HG03558 (cell line): Measurements from ENCODE around the gene SASH3.

Source experiments
- ATAC-seq: cut with Tn5 transposase; IDR thresholded peaks from one replicate; pipeline ENCODE4 v1.9.1; 2021; ENCODE audit warnings: moderate number of reproducible peaks; ENCODE audit not compliant: unreplicated experiment; ENCODE audit errors: extremely low read depth

SASH3 gene

GRCh38 chrX:129802863-129803262 is 23.1 kb downstream of the SASH3 start:
- no peak for ATAC-seq

- no peak for ATAC-seq
Measured at GRCh38 chrX:129804806-129805205, 25.1 kb downstream of the SASH3 start.

- ATAC-seq = no peak
Measured at GRCh38 chrX:129808158-129808828, 28.5 kb downstream of the SASH3 start.

DNA sequence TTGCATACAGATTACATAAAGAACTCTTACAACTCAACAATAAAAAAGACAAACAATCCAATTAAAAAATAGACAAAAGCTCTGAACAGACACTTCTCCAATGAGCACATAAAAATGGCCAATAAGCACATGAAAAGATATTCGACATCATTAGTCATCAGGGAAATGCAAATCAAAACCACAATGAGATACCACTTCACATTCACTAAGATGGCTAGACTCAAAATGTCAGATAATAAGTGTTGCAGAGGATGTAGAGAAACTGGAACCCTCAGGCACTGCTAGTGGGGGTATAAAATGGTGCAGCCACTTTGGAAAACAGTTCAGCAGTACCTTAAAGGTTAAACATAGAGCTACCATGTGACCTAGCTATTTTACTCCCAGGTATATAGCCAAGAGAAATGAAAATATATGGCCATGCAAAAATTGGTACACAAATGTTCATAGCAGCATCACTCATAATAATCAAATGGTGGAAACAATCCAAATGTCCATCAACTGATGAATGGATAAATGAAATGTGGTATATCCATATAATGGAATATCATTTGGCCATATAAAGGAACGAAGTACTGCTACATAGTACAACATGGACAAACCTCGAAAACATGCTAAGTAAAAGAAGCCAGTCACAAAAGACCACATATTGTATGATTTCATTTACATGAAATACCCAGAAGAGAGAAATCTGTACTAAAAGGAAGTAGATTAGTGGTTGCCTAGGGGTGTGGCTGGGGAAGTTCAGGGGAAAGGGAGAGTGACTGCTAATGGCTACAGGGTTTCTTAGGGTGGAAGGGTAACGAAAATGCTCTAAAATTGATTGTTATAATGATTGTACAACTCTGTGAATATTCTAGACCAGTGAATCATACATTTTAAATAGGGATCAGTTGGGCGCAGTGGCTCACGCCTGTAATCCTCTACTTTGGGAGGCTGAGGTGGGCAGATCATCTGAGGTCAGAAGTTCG is 29.4 kb downstream of the SASH3 start:
- ATAC-seq = no peak

DNA sequence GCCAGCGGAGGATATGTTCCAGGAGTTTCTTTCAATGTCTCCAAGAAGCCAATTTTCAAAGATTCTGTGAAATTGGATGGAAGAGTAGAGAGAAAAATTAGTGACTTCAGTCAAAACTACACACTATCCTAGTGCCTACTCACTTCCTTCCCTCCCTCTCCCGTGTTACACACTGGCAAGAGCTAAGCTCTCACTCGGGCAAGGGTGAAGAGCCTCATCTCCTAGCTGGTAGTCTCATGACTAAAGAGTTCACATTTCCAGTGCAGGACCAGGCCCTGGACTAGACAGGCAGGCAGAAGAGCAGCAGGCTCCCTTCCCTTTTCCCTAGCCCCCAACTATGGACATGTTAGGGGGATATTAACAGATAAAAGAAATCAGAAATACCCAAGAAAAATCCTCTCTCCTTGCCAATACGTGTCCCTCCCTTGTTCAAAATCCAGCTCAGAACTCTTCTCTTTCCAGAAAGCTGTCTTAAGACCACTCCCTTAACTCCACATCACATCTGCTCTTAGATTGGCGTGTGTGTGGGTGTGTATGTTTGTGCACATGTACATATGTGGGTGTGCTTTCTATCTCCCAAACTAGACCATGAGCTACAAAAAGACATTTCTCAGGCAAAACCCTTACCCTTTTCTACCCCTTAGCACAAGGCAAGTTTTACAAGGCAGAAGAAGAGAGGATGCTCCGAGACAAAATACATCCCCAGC is 34.1 kb downstream of the SASH3 start:
- no peak for ATAC-seq

GRCh38 chrX:129818123-129818522 is 38.4 kb downstream of the SASH3 start:
- ATAC-seq = no peak

GRCh38 chrX:129823115-129823514 is 43.4 kb downstream of the SASH3 start:
- ATAC-seq = no peak

- no peak for ATAC-seq
Measured at GRCh38 chrX:129823522-129823921, 43.8 kb downstream of the SASH3 start.

DNA sequence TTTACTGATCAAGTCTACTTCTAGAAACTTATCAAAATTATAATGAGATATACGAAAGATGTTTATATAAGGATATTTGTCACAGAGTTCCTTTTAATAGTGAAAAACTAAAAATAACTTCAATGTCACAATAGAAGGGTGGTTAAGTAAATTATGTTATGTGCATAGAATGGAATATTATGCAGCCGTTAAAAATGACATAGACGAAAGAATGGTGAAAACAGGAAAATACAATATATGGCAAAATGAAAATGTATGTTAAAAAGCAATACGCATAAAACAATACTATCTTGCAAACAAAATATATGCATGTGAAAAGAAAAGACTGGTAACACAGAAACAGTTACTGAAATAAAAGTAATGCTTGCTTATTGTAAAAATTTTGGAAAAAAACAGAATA is 44.9 kb downstream of the SASH3 start:
- no peak for ATAC-seq

DNA sequence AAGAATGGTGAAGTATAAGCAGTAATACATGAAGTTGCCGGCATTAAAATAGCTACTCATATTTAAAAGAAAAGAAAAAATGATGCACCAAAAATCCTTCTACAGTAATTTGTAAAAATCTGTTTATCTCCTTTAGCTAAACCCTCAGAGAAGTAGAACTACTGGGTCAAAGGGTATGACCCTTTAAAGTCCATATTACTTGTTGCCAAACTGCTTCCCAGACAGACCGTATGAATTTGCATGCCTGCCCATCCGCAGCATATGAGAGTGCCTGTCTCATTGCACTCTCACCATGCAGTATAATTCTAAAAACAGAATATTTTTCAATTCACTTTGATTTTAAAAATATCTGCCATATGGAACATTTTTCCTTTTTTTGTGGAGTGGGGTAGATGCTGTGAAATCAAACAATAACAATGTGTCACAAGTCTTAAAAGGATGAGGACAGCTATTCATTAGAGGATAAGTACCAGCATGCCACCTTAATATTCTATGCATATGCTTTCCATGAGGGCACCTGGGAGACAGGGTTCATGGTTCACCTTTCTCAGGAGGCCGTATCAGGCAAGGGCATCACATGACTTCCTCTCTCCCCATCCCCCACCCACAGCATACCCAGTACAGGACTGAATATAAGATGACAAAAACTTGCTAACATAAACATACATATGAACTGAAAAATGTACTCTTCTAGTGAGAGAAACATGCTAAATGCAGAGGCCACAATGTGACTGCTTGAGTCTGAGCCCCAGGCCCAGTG is 46.2 kb downstream of the SASH3 start:
- no peak for ATAC-seq

GRCh38 chrX:129830494-129830893 is 50.7 kb downstream of the SASH3 start:
- no peak for ATAC-seq

- no peak for ATAC-seq
Measured at GRCh38 chrX:129831091-129831885, 51.5 kb downstream of the SASH3 start.

DNA sequence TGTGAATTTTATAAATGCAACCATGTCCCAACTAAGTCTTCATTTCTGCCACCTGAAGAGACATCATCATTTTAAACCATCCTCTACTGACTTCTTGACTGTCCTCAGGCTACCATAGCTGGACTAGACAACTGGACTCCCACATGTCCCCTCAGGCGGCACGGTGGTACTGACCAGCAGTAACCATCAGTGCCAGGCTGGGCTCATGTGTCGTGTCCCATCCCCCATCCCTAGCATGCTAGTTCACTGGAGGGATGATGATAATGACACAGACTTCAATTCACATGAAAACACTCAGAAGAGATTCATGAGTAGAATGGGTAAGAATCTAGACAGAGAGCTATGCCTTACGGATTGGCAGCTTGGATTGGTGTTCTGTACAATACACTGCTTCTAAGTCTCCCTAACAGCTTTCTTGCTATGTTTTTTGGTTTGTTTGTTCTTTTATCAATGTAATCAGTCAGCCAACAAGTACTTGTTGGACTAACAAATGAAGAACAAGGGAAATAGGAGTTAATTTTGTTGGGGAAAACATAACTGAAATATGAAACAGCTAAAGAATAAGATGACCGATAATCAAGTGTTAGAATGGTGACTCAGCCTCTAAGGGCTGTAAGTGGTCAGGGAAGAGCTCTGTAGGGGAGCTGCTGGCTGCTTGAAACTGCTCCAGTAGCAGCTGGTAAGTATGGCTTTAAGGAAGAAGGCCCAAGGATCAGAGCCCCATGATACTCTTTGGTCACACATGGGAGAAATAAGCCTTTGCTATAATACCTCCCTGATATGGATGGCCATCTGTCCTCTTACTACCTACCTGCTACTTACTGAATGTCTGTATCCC is 53.6 kb downstream of the SASH3 start:
- no peak for ATAC-seq

- no peak for ATAC-seq
Measured at GRCh38 chrX:129836827-129837226, 57.1 kb downstream of the SASH3 start.

DNA sequence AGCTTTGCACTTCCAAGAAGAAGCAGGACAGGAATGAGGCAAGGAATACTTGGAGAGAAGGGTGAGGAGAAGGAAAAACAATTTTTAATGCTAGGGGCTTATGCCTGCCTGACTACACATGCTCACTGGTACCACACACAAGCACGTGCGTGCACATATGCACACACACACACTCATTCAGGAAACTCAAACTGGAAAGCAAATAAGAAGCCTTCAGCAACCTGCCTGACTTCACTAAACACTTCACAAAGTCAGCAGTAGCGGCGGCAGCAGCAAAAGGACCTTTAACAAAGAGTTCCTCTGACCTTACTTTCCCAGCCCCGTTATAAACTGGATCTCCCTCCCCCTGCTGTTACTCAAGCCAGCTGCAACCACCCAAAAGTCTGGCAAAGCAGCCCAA is 60.6 kb downstream of the SASH3 start:
- no peak for ATAC-seq

DNA sequence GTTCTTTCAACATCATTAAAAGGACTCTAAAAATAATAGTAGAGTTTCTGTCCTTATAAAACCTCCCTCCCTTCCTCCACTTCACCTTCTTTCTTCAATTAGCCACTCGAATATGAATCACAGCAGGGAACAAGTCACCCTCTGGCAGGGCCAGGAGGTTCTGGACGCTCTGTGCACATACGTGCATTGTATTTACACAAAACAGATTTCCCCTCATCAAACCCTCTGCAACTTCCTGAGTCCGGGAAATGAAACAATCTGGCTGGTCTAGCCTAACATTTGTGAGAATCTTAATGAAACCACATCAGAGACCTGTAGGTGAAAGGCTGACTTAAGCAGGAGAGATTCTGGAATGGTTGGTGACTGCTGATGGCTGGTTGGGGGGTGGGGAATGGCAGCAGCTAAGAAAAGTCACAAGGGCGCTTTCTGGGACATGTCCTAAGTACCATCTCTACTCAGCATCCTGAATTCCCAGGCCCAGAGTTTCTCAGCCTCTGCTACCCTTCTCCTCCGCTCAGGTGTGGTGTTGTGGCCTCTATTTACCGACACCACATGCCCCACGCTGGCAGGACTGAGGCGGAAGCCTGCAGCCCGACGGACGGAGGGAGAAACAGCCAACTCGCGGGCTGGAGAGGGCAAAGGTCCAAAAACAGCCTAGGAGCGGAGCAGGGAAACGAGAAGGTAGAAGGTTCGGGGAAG is 62.9 kb downstream of the SASH3 start:
- ATAC-seq = no peak

DNA sequence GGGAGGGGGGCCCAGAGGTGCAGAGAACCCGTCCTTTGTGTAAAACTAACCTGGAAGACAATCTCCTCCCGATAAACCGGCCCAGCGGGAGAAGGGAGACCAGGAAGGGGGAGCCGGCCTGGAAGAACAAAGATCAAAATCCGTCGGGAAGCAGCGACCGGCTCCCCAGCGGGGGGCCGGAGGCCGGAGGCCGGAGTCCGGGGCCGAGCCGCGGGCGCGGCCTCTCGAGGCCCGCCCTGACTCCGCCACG is 63.4 kb downstream of the SASH3 start:
- no peak for ATAC-seq
